Measurements from ENCODE around the gene SPATS2. TPM values are rescaled to one million over a fixed set of nuclear protein-coding genes. Genes with fewer than 3 reads are reported as not detected.
A peak's percentile ranks its signal among the peaks of the same experiment; 100 is the strongest.

Gene SPATS2
- total and polyA plus RNA-seq, 2 of the 4 experiments (the other 2 are of a cell fraction): 50.6 to 63.3 TPM

DNA sequence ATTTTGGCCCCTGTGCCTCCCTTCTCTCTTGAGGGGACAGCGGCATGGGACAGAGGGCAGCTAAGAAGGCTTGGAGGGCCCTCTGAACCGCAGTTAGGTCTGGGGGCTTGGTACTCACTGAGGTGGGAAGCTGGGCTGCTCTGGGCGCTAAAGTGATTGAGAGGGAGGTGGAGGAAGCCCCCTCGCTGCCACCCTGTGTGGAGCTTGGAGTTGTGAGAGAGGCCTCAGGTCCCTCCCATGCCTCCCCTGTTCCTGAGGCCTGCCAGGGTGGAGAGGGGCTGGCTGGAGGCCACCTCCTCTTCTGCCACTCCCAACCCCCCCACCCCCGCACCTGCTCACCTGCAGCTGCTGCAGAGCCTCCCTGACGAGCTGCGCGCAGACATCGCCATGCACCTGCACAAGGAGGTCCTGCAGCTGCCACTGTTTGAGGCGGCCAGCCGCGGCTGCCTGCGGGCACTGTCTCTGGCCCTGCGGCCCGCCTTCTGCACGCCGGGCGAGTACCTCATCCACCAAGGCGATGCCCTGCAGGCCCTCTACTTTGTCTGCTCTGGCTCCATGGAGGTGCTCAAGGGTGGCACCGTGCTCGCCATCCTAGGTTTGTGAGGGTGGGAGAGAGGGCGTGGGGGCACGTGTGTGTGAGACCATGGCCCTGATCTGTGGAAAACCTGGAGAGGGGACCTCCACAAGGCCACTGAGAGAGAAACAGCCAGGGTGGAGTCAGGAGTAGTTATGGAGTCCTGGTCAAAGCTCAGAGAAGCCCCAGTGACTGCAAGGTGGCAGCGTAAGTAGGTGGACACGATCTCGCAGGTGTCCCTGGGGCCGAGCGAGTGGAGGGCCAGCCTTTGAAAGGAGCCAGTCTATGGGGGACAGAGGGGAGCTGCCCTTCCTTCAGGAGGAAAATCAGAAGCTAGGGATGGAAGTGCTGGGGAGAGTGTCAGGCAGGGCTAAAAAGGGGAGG is 182.8 kb downstream of the SPATS2 start:
- Histone ChIP-seq H3K27ac (ENCODE audit: insufficient read depth, low read length) (no peak overlapping the region), H4K8ac (ENCODE audit: low read depth in 2 of 2, low read length in 2 of 2) (no peak overlapping the region), H3K79me1 (ENCODE audit: low read depth in 1 of 2, low read length in 2 of 2) (no peaks in the 10 kb centered on the region), H3K23ac (ENCODE audit: low read depth, low read length) (no peak overlapping the region), H3K56ac (ENCODE audit: extremely low read depth, insufficient read depth, low read length) (no peak overlapping the region), H3K9ac (ENCODE audit: low read depth, low read length) (no peak overlapping the region), H2BK120ac (ENCODE audit: low read depth, low read length) (no peak overlapping the region), H2BK5ac (ENCODE audit: low read depth, low read length, poor library complexity, severe bottlenecking) (no peak overlapping the region), H4K20me1 (ENCODE audit: insufficient read depth, low read length) (no peaks in the 10 kb centered on the region), H2AK9ac (replicated peaks; ENCODE audit: low read depth, low read length, poor library complexity) (peak overlapping the region; percentile 50), H3K14ac (replicated peaks; ENCODE audit: low read depth, low read length) (no peak overlapping the region), H2AK5ac (ENCODE audit: low read depth, low read length) (no peak overlapping the region), H3K9me3 (ENCODE audit: control insufficient read depth, insufficient read depth, low read length) (no peaks in the 10 kb centered on the region), H2BK15ac (ENCODE audit: low read depth, low read length) (no peak overlapping the region), H3K18ac (ENCODE audit: low read depth, low read length) (no peak overlapping the region), H3K4me3 (ENCODE audit: insufficient read depth, low read depth, low read length) (no peak overlapping the region), H3K4me2 (ENCODE audit: low read depth, low read length) (no peak overlapping the region), H3K36me3 (ENCODE audit: control insufficient read depth, insufficient read depth, low read length) (no peaks in the 10 kb centered on the region), H3K4me1 (ENCODE audit: control insufficient read depth, insufficient read depth, low read length) (peaks cover 3% of the 10 kb centered on the region; the same call in 1 of the 2 replicates), H3K27me3 (ENCODE audit: control insufficient read depth, insufficient read depth, low read length) (peaks cover 69% of the 10 kb centered on the region), H4K91ac (ENCODE audit: insufficient read depth, low read depth, low read length) (no peak overlapping the region), H4K5ac (ENCODE audit: low read depth, low read length) (no peak overlapping the region), H3K4ac (ENCODE audit: low read depth, low read length) (no peak overlapping the region), H3K9me1 (ENCODE audit: insufficient read depth, low read length) (no peaks in the 10 kb centered on the region), H2BK20ac (ENCODE audit: low read depth, low read length) (no peak overlapping the region), H2AFZ (replicated peaks; ENCODE audit: low read length, poor library complexity) (peak overlapping the region; percentile 44)
- no peak for TF ChIP-seq RAD21 (IDR thresholded peaks at IDR 0.05; ENCODE audit: low read length)
- no peak for TF ChIP-seq CHD1 (IDR thresholded peaks at IDR 0.05; ENCODE audit: low read depth, low read length)
- TF ChIP-seq MAFK (IDR thresholded peaks at IDR 0.05; ENCODE audit: low read depth, low read length): no peak
- no peak for TF ChIP-seq MXI1 (IDR thresholded peaks at IDR 0.05; ENCODE audit: borderline replicate concordance, low read depth, low read length)
- no peak for TF ChIP-seq POLR2A (IDR thresholded peaks at IDR 0.05; ENCODE audit: low read depth, low read length)
- TF ChIP-seq, protein P1, sequence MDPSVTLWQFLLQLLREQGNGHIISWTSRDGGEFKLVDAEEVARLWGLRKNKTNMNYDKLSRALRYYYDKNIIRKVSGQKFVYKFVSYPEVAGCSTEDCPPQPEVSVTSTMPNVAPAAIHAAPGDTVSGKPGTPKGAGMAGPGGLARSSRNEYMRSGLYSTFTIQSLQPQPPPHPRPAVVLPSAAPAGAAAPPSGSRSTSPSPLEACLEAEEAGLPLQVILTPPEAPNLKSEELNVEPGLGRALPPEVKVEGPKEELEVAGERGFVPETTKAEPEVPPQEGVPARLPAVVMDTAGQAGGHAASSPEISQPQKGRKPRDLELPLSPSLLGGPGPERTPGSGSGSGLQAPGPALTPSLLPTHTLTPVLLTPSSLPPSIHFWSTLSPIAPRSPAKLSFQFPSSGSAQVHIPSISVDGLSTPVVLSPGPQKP (IDR thresholded peaks at IDR 0.05; ENCODE audit: borderline replicate concordance, low read depth, low read length): no peak
- WGBS, 2 experiments (ENCODE audit: extremely low coverage in 2 of 2, insufficient read length in 1 of 2): 83% methylated on average over 8 of the region's 28 CpGs; no CpG with 5 or more reads in 1 of the 2 experiments
- CTCF ChIA-PET: interaction anchor here (0.6 to 0.7 kb wide), 2 partner anchors 17 to 58 kb away, joined by 3 to 5 read pairs; no protein-coding TSS in a partner anchor
- no TSS peak for BruUV-seq (replicated peaks)
- intact Hi-C loops (cut with micrococcal nuclease) (no loop called here), in situ Hi-C loops (cut with MboI; ENCODE audit: low sequenced_read_pairs) (no loop called here), dilution Hi-C loops (cut with HindIII; ENCODE audit: low sequenced_read_pairs, unreplicated experiment) (no loop called here)
- ATAC-seq (ENCODE audit: low read depth) (no peak), DNase-seq (no peak)
- POLR2A ChIA-PET (ENCODE audit: unreplicated experiment): no interaction called here

Measured in IMR-90 (cell line).